H1 (cell line): ENCODE data around the gene EGR1. TPM values are rescaled to one million over a fixed set of nuclear protein-coding genes. Genes with fewer than 3 reads are reported as not detected.

Experiments
- CTCF ChIA-PET: fragments of 300-600 bp; sonication (Branson Sonifier 250); formaldehyde crosslinking; loops from one replicate; lab custom pipeline; 2021; ENCODE audit not compliant: partially characterized antibody; lab: Charles Lee
- POLR2A ChIA-PET: fragments of 300-600 bp; sonication (Branson Sonifier 250); formaldehyde crosslinking; loops from one replicate; lab custom pipeline; 2021; ENCODE audit warnings: inconsistent platforms; ENCODE audit not compliant: partially characterized antibody; lab: Charles Lee
- DNase-seq, 2 experiments: peaks; one replicate each; pipeline versions ENCODE4 v3.0.0 to v3.0.0-alpha.2; 2010 to 2022; ENCODE audit warnings: low spot score in 2 of 2, low read depth in 1 of 2, mixed read lengths in 1 of 2
- FAIRE-seq: peaks from 2 replicates; lab custom pipeline; 2011; peaks lifted over from hg19 to GRCh38; lab: Jason Lieb, UNC
- H2AFZ ChIP-seq: 2 replicates; pipeline ENCODE4 v1.8.1; 2012; ENCODE audit warnings: low read length, inconsistent platforms
- H2AK5ac ChIP-seq: 2 replicates; pipeline ENCODE4 v1.6.1; 2013; ENCODE audit warnings: low read depth, low read length
- H2BK120ac ChIP-seq: replicated peaks from 2 replicates; pipeline ENCODE3; 2013; ENCODE audit warnings: low read depth, low read length, inconsistent platforms
- H2BK12ac ChIP-seq: 2 replicates; pipeline ENCODE4 v1.6.1; 2013; ENCODE audit warnings: low read depth, low read length
- H2BK15ac ChIP-seq: 2 replicates; pipeline ENCODE4 v1.6.1; 2013; ENCODE audit warnings: low read length
- H2BK20ac ChIP-seq: 2 replicates; pipeline ENCODE4 v1.6.1; 2013; ENCODE audit warnings: low read length
- H2BK5ac ChIP-seq: 2 replicates; pipeline ENCODE4 v1.6.1; 2013; ENCODE audit warnings: low read depth, low read length
- H3K14ac ChIP-seq: 2 replicates; pipeline ENCODE4 v1.6.1; 2013; ENCODE audit warnings: inconsistent platforms; ENCODE audit not compliant: insufficient read length
- H3K18ac ChIP-seq: 2 replicates; pipeline ENCODE4 v1.6.1; 2013; ENCODE audit warnings: low read length; ENCODE audit errors: extremely low read depth
- H3K23ac ChIP-seq: 2 replicates; pipeline ENCODE4 v1.6.1; 2013; ENCODE audit warnings: inconsistent platforms; ENCODE audit not compliant: insufficient read length
- H3K23me2 ChIP-seq: 2 replicates; pipeline ENCODE4 v1.6.1; 2013; ENCODE audit warnings: low read depth, low read length
- H3K27ac ChIP-seq: 2 replicates; pipeline ENCODE4 v1.6.1; 2011; ENCODE audit warnings: low read depth, low read length, inconsistent platforms
- H3K27me3 ChIP-seq, 4 experiments: replicated peaks in 1 of 4; 1 replicate in 1 of 4; 2 replicates in 3 of 4; pipeline versions ENCODE4 v1.6.1 to v1.8.1; 2011 to 2013; ENCODE audit warnings: low read length in 3 of 4, mild to moderate bottlenecking in 3 of 4, inconsistent platforms in 2 of 4, mixed read lengths in 2 of 4, moderate library complexity in 1 of 4; ENCODE audit not compliant: control insufficient read depth in 3 of 4, insufficient read depth in 3 of 4; ENCODE audit errors: extremely low read depth in 1 of 4
- H3K36me3 ChIP-seq, 4 experiments: 2 replicates each; pipeline versions ENCODE4 v1.6.1 to v1.8.1; 2011 to 2013; ENCODE audit warnings: mild to moderate bottlenecking in 4 of 4, low read length in 3 of 4, moderate library complexity in 2 of 4, control low read depth in 1 of 4, inconsistent platforms in 1 of 4; ENCODE audit not compliant: insufficient read depth in 4 of 4, control insufficient read depth in 2 of 4
- H3K4ac ChIP-seq: replicated peaks from 2 replicates; pipeline ENCODE3; 2013; ENCODE audit warnings: low read length, low read depth, mixed read lengths, inconsistent platforms; ENCODE audit not compliant: insufficient read length
- H3K4me1 ChIP-seq, 4 experiments: replicated peaks in 1 of 4; 1 replicate in 1 of 4; 2 replicates in 3 of 4; pipeline versions ENCODE4 v1.6.1 to v1.8.1; 2011 to 2013; ENCODE audit warnings: low read length in 3 of 4, inconsistent platforms in 2 of 4, mixed read lengths in 1 of 4; ENCODE audit not compliant: insufficient read depth in 4 of 4, control insufficient read depth in 3 of 4
- H3K4me2 ChIP-seq, 2 experiments: 2 replicates each; pipeline versions ENCODE4 v1.6.1 to v1.8.1; 2011 to 2013; ENCODE audit warnings: low read depth in 2 of 2, low read length in 2 of 2, control low read depth in 1 of 2, inconsistent platforms in 1 of 2, mild to moderate bottlenecking in 1 of 2; ENCODE audit not compliant: insufficient read depth in 1 of 2
- H3K4me3 ChIP-seq, 4 experiments: fragments of 200-600, 300-600 bp in 1 of 4; sonication (generic), shearing (Covaris generic), sonication (Bioruptor Twin) in 1 of 4; 2 replicates each; pipeline versions ENCODE4 v1.5.1 to v1.8.1; 2011 to 2016; ENCODE audit warnings: low read length in 4 of 4, low read depth in 3 of 4, control low read depth in 2 of 4, inconsistent platforms in 2 of 4, mild to moderate bottlenecking in 2 of 4, mixed read lengths in 1 of 4, moderate library complexity in 1 of 4; ENCODE audit not compliant: insufficient read depth in 2 of 4; ENCODE audit errors: extremely low read depth in 1 of 4
- H3K56ac ChIP-seq: replicated peaks from 2 replicates; pipeline ENCODE3; 2013; ENCODE audit warnings: low read depth, mild to moderate bottlenecking, mixed read lengths, low read length, inconsistent platforms; ENCODE audit not compliant: insufficient read length
- H3K79me1 ChIP-seq: 2 replicates; pipeline ENCODE4 v1.6.1; 2013; ENCODE audit warnings: low read depth, low read length, control low read depth
- H3K79me2 ChIP-seq, 2 experiments: 2 replicates each; pipeline versions ENCODE4 v1.6.1 to v1.8.1; 2012 to 2013; ENCODE audit warnings: low read length in 2 of 2, mild to moderate bottlenecking in 2 of 2, inconsistent platforms in 1 of 2; ENCODE audit not compliant: insufficient read depth in 2 of 2, control insufficient read depth in 1 of 2
- H3K9ac ChIP-seq, 4 experiments: replicated peaks in 1 of 4; 1 replicate in 1 of 4; 2 replicates in 3 of 4; pipeline versions ENCODE4 v1.6.1 to v1.8.1; 2011 to 2013; ENCODE audit warnings: low read depth in 3 of 4, low read length in 3 of 4, control low read depth in 2 of 4, mild to moderate bottlenecking in 2 of 4, moderate library complexity in 2 of 4, inconsistent platforms in 1 of 4; ENCODE audit errors: extremely low read depth in 1 of 4
- H3K9me3 ChIP-seq, 2 experiments: 2 replicates each; pipeline versions ENCODE4 v1.6.1 to v1.8.1; 2012 to 2013; ENCODE audit warnings: mild to moderate bottlenecking in 2 of 2, moderate library complexity in 2 of 2, control low read depth in 1 of 2, inconsistent platforms in 1 of 2, low read depth in 1 of 2, low read length in 1 of 2, mixed read lengths in 1 of 2; ENCODE audit not compliant: insufficient read depth in 2 of 2
- H4K20me1 ChIP-seq, 2 experiments: replicated peaks in 1 of 2; 2 replicates each; pipeline versions ENCODE3 to v1.8.1; 2011 to 2013; ENCODE audit warnings: inconsistent platforms in 2 of 2, low read length in 2 of 2, mild to moderate bottlenecking in 1 of 2; ENCODE audit not compliant: insufficient read depth in 2 of 2, control insufficient read depth in 1 of 2
- H4K5ac ChIP-seq: 2 replicates; pipeline ENCODE4 v1.6.1; 2013; ENCODE audit warnings: low read length, low read depth, mixed read lengths, inconsistent platforms; ENCODE audit not compliant: insufficient read length
- H4K8ac ChIP-seq: 2 replicates; pipeline ENCODE4 v1.8.0; 2013; ENCODE audit warnings: mild to moderate bottlenecking, moderate library complexity, low read length, inconsistent platforms; ENCODE audit not compliant: insufficient read depth; ENCODE audit errors: extremely low read depth
- H4K91ac ChIP-seq: replicated peaks from 2 replicates; pipeline ENCODE3; 2013; ENCODE audit warnings: low read length, mixed read lengths, inconsistent platforms; ENCODE audit not compliant: insufficient read length
- CBX5 ChIP-seq: fragments of 300-800, 300-1000 bp; sonication (generic); IDR thresholded peaks from 2 replicates; pipeline ENCODE4 v1.7.1; 2016; ENCODE audit warnings: antibody characterized with exemption, low read length, low read depth
- GTF2F1 ChIP-seq: IDR thresholded peaks from 2 replicates; pipeline ENCODE4 v1.6.1; 2012; ENCODE audit warnings: low read depth, low read length, improper control_type of control experiment, borderline replicate concordance
- HDAC2 ChIP-seq, 2 experiments: fragments of 300-600 bp in 1 of 2; sonication (generic) in 1 of 2; IDR thresholded peaks; 2 replicates each; pipeline ENCODE4 v1.6.1; 2011 to 2012; ENCODE audit warnings: low read depth in 2 of 2, low read length in 2 of 2, mild to moderate bottlenecking in 2 of 2, moderate library complexity in 2 of 2, borderline replicate concordance in 1 of 2, inconsistent platforms in 1 of 2
- WGBS, 2 experiments: shearing (Covaris generic) in 1 of 2; methylation state at CpG; one replicate each; pipeline versions ENCODE4 v1.1.6 to v1.1.7; 2013 to 2015; ENCODE audit warnings: low lambda C conversion rate in 2 of 2, mixed read lengths in 2 of 2, inconsistent platforms in 1 of 2, low coverage in 1 of 2, missing lambda C conversion rate in 1 of 2; ENCODE audit not compliant: insufficient replicate concordance in 2 of 2, insufficient coverage in 1 of 2, insufficient read length in 1 of 2; ENCODE audit errors: extremely low coverage in 1 of 2, missing lambda C conversion rate in 1 of 2; 5-methylcytosine and 5-hydroxymethylcytosine counted together
- polyA plus RNA-seq, 7 experiments: library from polyadenylated mRNA; depleted of rRNA in 3 of 7; stranded (reverse) in 5 of 7; unstranded in 2 of 7; fragments of >200 nt in 5 of 7; fragments of 200-250 nt in 2 of 7; gene quantifications; 1 replicate in 5 of 7; 2 replicates in 1 of 7; 4 replicates in 1 of 7; pipeline versions ENCODE4 v1.2.1 to v1.2.3, GENCODE V29; 2011 to 2013; ENCODE audit warnings: missing spikeins in 2 of 7, mixed read lengths in 2 of 7
- total RNA-seq: library from RNA; stranded (reverse); fragmentation: NEBNext Ultra II Directional; extraction: Animal tissue kit (Norgen Biotek cat#: 25700); gene quantifications from 2 replicates; pipeline ENCODE4 v1.2.1, GENCODE V29; 2021

Gene EGR1
- total and polyA plus RNA-seq, 2 of the 8 experiments (the other 6 are each of a cell fraction or from before 2014, with no cell fraction given), result 16.2 to 35.5 TPM

- ChIA-PET POLR2A (interaction anchor here (3.2 kb wide), 1 partner anchor 22 kb away, joined by 41 read pairs; the partner anchor contains the start of gene EGR1), CTCF (no interaction called here)
- Histone ChIP-seq H4K20me1 (no peaks in the 10 kb centered on the region), H3K56ac (no peak overlapping the region), H3K79me1 (no peaks in the 10 kb centered on the region), H2BK15ac (no peak overlapping the region), H3K23me2 (peaks cover 6% of the 10 kb centered on the region; the same call in 1 of the 2 replicates), H3K36me3 (no peaks in the 10 kb centered on the region), H3K27me3 (peaks cover 0 to 21% (median 17%) of the 10 kb centered on the region in 4 experiments; a peak in 5 of 7 replicates), H3K4me2 (no peak overlapping the region), H2BK120ac (no peak overlapping the region), H2BK5ac (no peak overlapping the region), H3K4me1 (peaks cover 3 to 20% (median 11%) of the 10 kb centered on the region in 4 experiments), H3K18ac (no peak overlapping the region), H3K4me3 (no peak overlapping the region), H2BK20ac (no peak overlapping the region), H3K79me2 (no peaks in the 10 kb centered on the region), H3K9me3 (no peaks in the 10 kb centered on the region), H3K27ac (no peak overlapping the region), H2AK5ac (no peak overlapping the region), H3K9ac (no peak overlapping the region), H3K14ac (no peak overlapping the region), H2AFZ (no peak overlapping the region), H4K5ac (no peak overlapping the region), H3K23ac (no peak overlapping the region)
- 82% methylated on average over 5 of the region's 5 CpGs; no CpG with 5 or more reads in 1 of the 2 experiments for WGBS, 2 experiments
- FAIRE-seq (no peak), DNase-seq (no peak)
- TF ChIP-seq GTF2F1 (no peak), CBX5 (no peak), HDAC2 (IDR thresholded peaks at IDR 0.05; ENCODE audit: borderline replicate concordance in 1 of 2, low read depth in 2 of 2, low read length in 2 of 2) (no peak)
- TF ChIP-seq, all 59 proteins: peak for 0
- no peak overlapping the region for H2BK12ac ChIP-seq
- no peak overlapping the region for H4K91ac ChIP-seq
- no peak overlapping the region for H4K8ac ChIP-seq
- no peak overlapping the region for H3K4ac ChIP-seq
Measured at GRCh38 chr5:138488481-138488945, 23.2 kb downstream of the EGR1 start.
